B cell (primary cell): ENCODE data around the gene NPAS2. TPM values are rescaled to one million over a fixed set of nuclear protein-coding genes. Genes with fewer than 3 reads are reported as not detected.

Source experiments
- ATAC-seq: fragments of 200-7000 bp; cut with Tn5 transposase; one replicate; pipeline ENCODE4 v1.10.0; 2021; ENCODE audit warnings: low read depth, mild to moderate bottlenecking, moderate number of reproducible peaks, moderate library complexity
- CTCF ChIA-PET: fragments of 350-600 bp; sonication (Branson Sonifier 250); formaldehyde crosslinking; loops from one replicate; lab custom pipeline; 2021; ENCODE audit warnings: antibody characterized with exemption, inconsistent platforms; lab: Charles Lee
- POLR2A ChIA-PET: fragments of 350-600 bp; sonication (Branson Sonifier 250); formaldehyde crosslinking; loops from one replicate; lab custom pipeline; 2021; ENCODE audit warnings: antibody characterized with exemption; lab: Charles Lee
- DNase-seq: peaks from one replicate; pipeline ENCODE4 v3.0.0; 2013
- H2AFZ ChIP-seq: 2 replicates; pipeline ENCODE4 v1.6.1; 2012; ENCODE audit warnings: mild to moderate bottlenecking, low read depth, low read length; ENCODE audit not compliant: insufficient read depth, poor library complexity, severe bottlenecking
- H3K27ac ChIP-seq, 2 donors: 1 replicate in 1 of 2; 2 replicates in 1 of 2; pipeline ENCODE4 v1.5.1; 2012 to 2013; ENCODE audit warnings: low read length in 2 of 2, mild to moderate bottlenecking in 2 of 2, moderate library complexity in 1 of 2
- H3K27me3 ChIP-seq, 4 experiments: fragments of 200-600 bp in 1 of 4; sonication (generic) in 1 of 4; replicated peaks in 1 of 4; 1 replicate in 2 of 4; 2 replicates in 2 of 4; pipeline versions ENCODE4 v1.6.1 to v1.7.0; 2013 to 2016; ENCODE audit warnings: low read length in 3 of 4, mild to moderate bottlenecking in 2 of 4, mixed read lengths in 1 of 4, moderate library complexity in 1 of 4; ENCODE audit not compliant: insufficient read depth in 4 of 4, control insufficient read depth in 3 of 4; ENCODE audit errors: control extremely low read depth in 1 of 4
- H3K36me3 ChIP-seq, 2 experiments: replicated peaks in 1 of 2; 1 replicate in 1 of 2; 2 replicates in 1 of 2; pipeline versions ENCODE4 v1.6.1 to v1.7.1; 2013; ENCODE audit warnings: low read length in 1 of 2; ENCODE audit not compliant: insufficient read depth in 2 of 2, control insufficient read depth in 1 of 2; ENCODE audit errors: control extremely low read depth in 1 of 2, extremely low read depth in 1 of 2
- H3K4me1 ChIP-seq, 2 donors: fragments of 200-600 bp in 1 of 2; sonication (generic) in 1 of 2; 1 replicate in 1 of 2; 2 replicates in 1 of 2; pipeline versions ENCODE4 v1.5.1 to v1.6.1; 2013 to 2017; ENCODE audit warnings: low read length in 2 of 2; ENCODE audit not compliant: control insufficient read depth in 2 of 2, insufficient read depth in 2 of 2
- H3K4me2 ChIP-seq: replicated peaks from 2 replicates; pipeline ENCODE3; 2012; ENCODE audit warnings: mild to moderate bottlenecking, low read depth, low read length; ENCODE audit not compliant: poor library complexity, severe bottlenecking
- H3K4me3 ChIP-seq, 5 experiments: fragments of 200-600 bp in 1 of 5; sonication (generic) in 1 of 5; 1 replicate in 3 of 5; 2 replicates in 2 of 5; pipeline versions ENCODE4 v1.5.1 to v1.7.0; 2011 to 2016; ENCODE audit warnings: low read length in 4 of 5, mild to moderate bottlenecking in 4 of 5, low read depth in 2 of 5, control low read depth in 1 of 5, moderate library complexity in 1 of 5; ENCODE audit not compliant: insufficient read depth in 1 of 5; ENCODE audit errors: control extremely low read depth in 1 of 5, extremely low read depth in 1 of 5
- H3K79me2 ChIP-seq: fragments of 200-600 bp; sonication (generic); one replicate; pipeline ENCODE4 v1.6.0; 2016; ENCODE audit warnings: low read length; ENCODE audit not compliant: control insufficient read depth, insufficient read depth
- H3K9ac ChIP-seq: fragments of 200-600 bp; sonication (generic); 2 replicates; pipeline ENCODE4 v1.6.1; 2017; ENCODE audit warnings: mild to moderate bottlenecking, low read length, moderate library complexity
- H3K9me3 ChIP-seq, 3 donors: one replicate each; pipeline versions ENCODE4 v1.6.1 to v1.7.1; 2013; ENCODE audit warnings: low read length in 2 of 3; ENCODE audit not compliant: control insufficient read depth in 2 of 3, insufficient read depth in 1 of 3; ENCODE audit errors: control extremely low read depth in 1 of 3
- H4K20me1 ChIP-seq: 2 replicates; pipeline ENCODE4 v1.6.0; 2012; ENCODE audit warnings: mild to moderate bottlenecking, low read length; ENCODE audit not compliant: insufficient read depth, control insufficient read depth, poor library complexity, severe bottlenecking
- H3K27ac Mint-ChIP-seq: one replicate; pipeline ENCODE4 v1.8.0; 2021; ENCODE audit warnings: mixed read lengths
- H3K27me3 Mint-ChIP-seq: one replicate; pipeline ENCODE4 v1.8.0; 2021; ENCODE audit warnings: mixed read lengths
- H3K4me1 Mint-ChIP-seq: one replicate; pipeline ENCODE4 v1.8.0; 2021; ENCODE audit warnings: mixed read lengths
- H3K4me3 Mint-ChIP-seq: one replicate; pipeline ENCODE4 v1.8.0; 2021; ENCODE audit warnings: mixed read lengths
- H3K9me3 Mint-ChIP-seq: one replicate; pipeline ENCODE4 v1.8.0; 2022; ENCODE audit warnings: mixed read lengths; ENCODE audit not compliant: insufficient read depth
- EZH2 ChIP-seq: IDR thresholded peaks from 2 replicates; pipeline ENCODE4 v1.6.1; 2012; ENCODE audit warnings: borderline replicate concordance, low read depth, mild to moderate bottlenecking, moderate library complexity, low read length; ENCODE audit not compliant: insufficient read depth, poor library complexity, severe bottlenecking
- WGBS: methylation state at CpG from one replicate; pipeline ENCODE4 v1.1.5; 2013; ENCODE audit warnings: missing lambda C conversion rate; ENCODE audit not compliant: insufficient coverage; 5-methylcytosine and 5-hydroxymethylcytosine counted together
- intact Hi-C: fragments of 100-400 bp; cut with micrococcal nuclease; formaldehyde crosslinking; loops from one replicate; pipeline ENCODE4 v1.10.0; 2022
- polyA plus RNA-seq: library from polyadenylated mRNA; depleted of rRNA; stranded (reverse); fragments of >200 nt; gene quantifications from 2 replicates; pipeline ENCODE4 v1.2.3, GENCODE V29; 2012
- total RNA-seq, 2 donors: library from RNA; stranded (reverse); fragments of 120-200 nt in 1 of 2; gene quantifications; 1 replicate in 1 of 2; 2 replicates in 1 of 2; pipeline versions ENCODE4 v1.2.3 to v1.2.4, GENCODE V29; 2013 to 2022
- TF ChIP-seq, protein P1 (sequence below): fragments of 200-600 bp; IDR thresholded peaks from one replicate; pipeline ENCODE4 v1.8.0; 2022; ENCODE audit warnings: antibody characterized with exemption, mild to moderate bottlenecking

Gene NPAS2
- total and polyA plus RNA-seq, 2 donors (not counting 1 experiment from before 2014, with no cell fraction given), result not detected

GRCh38 chr2:100833331-100833730 lies 13.4 kb downstream of the NPAS2 start:
- DNase-seq, result no peak
- 100% methylated on average over 1 of the region's 1 CpG for WGBS
- H3K36me3 ChIP-seq, result no peaks in the 10 kb centered on the region
- H3K9me3 Mint-ChIP-seq, result peaks cover 4% of the 10 kb centered on the region
- H3K4me1 Mint-ChIP-seq, result no peaks in the 10 kb centered on the region
- H3K27ac ChIP-seq, result no peak overlapping the region
- H2AFZ ChIP-seq, result no peak overlapping the region
- CTCF ChIA-PET, result no interaction called here
- no peak overlapping the region for H3K9ac ChIP-seq
- peaks cover 0 to 3% (median 0%) of the 10 kb centered on the region in 3 donors for H3K9me3 ChIP-seq
- ATAC-seq, result no peak
- H3K4me3 Mint-ChIP-seq, result no peak overlapping the region
- H3K27me3 ChIP-seq, result peaks cover 0 to 16% (median 2%) of the 10 kb centered on the region in 4 experiments
- H3K4me3 ChIP-seq, result no peak overlapping the region
- H3K79me2 ChIP-seq, result no peaks in the 10 kb centered on the region
- intact Hi-C loops, result no loop called here
- H3K27ac Mint-ChIP-seq, result no peak overlapping the region
- H4K20me1 ChIP-seq, result no peaks in the 10 kb centered on the region
- TF ChIP-seq, protein P1, sequence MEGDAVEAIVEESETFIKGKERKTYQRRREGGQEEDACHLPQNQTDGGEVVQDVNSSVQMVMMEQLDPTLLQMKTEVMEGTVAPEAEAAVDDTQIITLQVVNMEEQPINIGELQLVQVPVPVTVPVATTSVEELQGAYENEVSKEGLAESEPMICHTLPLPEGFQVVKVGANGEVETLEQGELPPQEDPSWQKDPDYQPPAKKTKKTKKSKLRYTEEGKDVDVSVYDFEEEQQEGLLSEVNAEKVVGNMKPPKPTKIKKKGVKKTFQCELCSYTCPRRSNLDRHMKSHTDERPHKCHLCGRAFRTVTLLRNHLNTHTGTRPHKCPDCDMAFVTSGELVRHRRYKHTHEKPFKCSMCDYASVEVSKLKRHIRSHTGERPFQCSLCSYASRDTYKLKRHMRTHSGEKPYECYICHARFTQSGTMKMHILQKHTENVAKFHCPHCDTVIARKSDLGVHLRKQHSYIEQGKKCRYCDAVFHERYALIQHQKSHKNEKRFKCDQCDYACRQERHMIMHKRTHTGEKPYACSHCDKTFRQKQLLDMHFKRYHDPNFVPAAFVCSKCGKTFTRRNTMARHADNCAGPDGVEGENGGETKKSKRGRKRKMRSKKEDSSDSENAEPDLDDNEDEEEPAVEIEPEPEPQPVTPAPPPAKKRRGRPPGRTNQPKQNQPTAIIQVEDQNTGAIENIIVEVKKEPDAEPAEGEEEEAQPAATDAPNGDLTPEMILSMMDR, result no peak
- TF ChIP-seq EZH2, result no peak
- POLR2A ChIA-PET, result no interaction called here
- H3K4me2 ChIP-seq, result no peak overlapping the region
- H3K27me3 Mint-ChIP-seq, result peaks cover 37% of the 10 kb centered on the region
- no peaks in the 10 kb centered on the region for H3K4me1 ChIP-seq

GRCh38 chr2:100834221-100834620 lies 14.3 kb downstream of the NPAS2 start:
- no peaks in the 10 kb centered on the region for H3K79me2 ChIP-seq
- Mint-ChIP-seq H3K27ac (no peak overlapping the region), H3K4me3 (no peak overlapping the region), H3K9me3 (no peaks in the 10 kb centered on the region), H3K4me1 (no peaks in the 10 kb centered on the region), H3K27me3 (peaks cover 40% of the 10 kb centered on the region)
- ChIA-PET POLR2A (no interaction called here), CTCF (no interaction called here)
- H3K4me2 ChIP-seq, result no peak overlapping the region
- H3K9me3 ChIP-seq, result peaks cover 0 to under 1% (median 0%) of the 10 kb centered on the region in 3 donors
- TF ChIP-seq, protein P1, result no peak
- no peak for TF ChIP-seq EZH2
- no peaks in the 10 kb centered on the region for H3K36me3 ChIP-seq
- H3K9ac ChIP-seq, result no peak overlapping the region
- 99% methylated on average over 9 of the region's 10 CpGs for WGBS
- no peak for DNase-seq
- no peaks in the 10 kb centered on the region for H4K20me1 ChIP-seq
- no peak overlapping the region for H3K27ac ChIP-seq
- ATAC-seq, result no peak
- H3K4me1 ChIP-seq, result no peaks in the 10 kb centered on the region
- H3K4me3 ChIP-seq, result no peak overlapping the region
- no peak overlapping the region for H2AFZ ChIP-seq
- peaks cover 0 to 16% (median 2%) of the 10 kb centered on the region in 4 experiments for H3K27me3 ChIP-seq
- intact Hi-C loops, result no loop called here
